ENCODE data around the gene KIRREL3.
A peak's percentile ranks its signal among the peaks of the same experiment; 100 is the strongest.

KIRREL3 gene

DNA sequence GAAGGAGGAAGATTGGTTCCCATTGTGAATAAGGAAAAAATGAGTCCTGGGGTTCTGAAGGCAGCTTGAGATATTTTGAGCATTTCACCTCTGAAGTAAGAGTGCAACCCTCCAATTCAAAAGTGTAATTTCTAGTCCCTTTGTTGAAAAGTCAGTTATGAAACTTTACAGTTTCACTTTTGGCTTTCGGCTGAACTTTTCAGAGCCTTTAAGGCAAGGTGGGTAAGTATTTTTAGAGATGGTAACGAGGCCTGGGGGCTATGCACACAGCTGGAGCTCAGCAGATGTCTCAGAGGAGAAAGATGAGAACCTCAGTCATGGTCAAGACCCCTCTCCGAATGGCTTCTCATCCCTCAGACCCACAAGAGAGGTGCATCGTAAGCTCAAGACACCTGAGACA is 267.6 kb downstream of the KIRREL3 start:
- DNase-seq = no peak

DNA sequence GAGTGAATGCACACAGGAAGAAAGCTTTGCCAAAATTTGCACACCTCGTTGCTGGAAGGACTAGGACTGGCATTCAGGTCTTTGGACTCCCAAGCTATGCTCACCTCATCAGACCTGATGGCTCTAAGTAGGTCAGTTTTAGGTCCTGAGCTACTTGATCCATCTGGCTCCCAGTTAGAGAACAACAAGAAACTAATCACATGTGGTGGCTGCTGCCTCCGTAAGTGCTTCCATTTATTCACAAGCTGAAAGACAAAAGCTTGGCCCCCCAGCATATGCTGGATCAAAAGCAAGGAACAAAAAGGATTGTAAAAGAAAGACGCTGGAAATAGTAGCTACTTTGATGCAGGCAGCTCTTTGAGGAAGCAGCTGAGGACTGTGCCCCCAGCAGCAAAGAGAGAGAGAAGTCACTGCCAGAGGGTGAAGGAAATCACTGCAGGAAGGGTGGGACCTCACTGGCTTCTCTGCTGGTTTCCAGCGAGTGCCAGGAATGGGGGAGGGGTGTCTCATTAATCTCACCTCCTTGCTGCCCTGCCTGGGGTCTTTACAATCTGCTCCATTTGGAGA is 268.9 kb downstream of the KIRREL3 start:
- no peak for DNase-seq

DNA sequence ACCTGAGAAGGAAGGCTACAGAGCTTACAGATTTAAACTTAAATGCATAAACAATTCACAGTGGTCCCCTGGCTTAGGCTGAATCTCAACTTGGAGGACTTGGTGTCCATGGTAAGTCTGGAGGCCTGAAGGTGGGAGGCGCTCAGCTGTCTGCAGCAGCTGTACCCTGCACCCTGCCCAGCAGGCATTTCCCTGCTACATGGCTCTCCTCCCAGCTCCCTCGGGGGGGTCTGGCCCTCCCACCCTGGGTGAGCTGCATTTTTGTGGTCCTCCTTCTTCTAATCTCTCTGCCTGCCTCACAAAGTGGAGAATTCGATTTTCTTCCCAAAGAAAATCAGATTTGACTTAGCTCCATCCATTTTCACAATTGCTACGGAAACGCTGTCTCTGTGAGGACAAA is 273.2 kb downstream of the KIRREL3 start:
- DNase-seq = no peak

DNA sequence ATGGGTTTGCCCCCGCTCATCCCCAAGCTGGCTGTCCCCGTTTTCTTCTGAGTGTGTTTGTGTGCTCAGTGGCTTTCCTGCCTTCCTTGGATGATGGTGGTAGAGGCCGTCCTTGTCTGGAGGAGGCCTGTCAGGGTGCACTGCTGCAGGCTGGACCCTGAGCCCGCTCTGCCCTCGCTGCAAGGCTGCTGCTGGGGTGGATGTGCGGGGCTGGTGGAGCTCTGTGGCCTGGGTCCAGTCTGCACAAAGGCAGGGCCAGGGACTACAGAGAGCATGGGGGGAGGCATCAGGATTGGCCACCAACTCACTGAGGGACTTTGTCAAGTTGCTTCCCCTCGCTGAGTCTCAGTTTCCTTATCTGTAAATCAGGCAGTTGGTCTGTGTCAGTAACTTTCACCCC is 275.0 kb downstream of the KIRREL3 start:
- no peak for DNase-seq

DNA sequence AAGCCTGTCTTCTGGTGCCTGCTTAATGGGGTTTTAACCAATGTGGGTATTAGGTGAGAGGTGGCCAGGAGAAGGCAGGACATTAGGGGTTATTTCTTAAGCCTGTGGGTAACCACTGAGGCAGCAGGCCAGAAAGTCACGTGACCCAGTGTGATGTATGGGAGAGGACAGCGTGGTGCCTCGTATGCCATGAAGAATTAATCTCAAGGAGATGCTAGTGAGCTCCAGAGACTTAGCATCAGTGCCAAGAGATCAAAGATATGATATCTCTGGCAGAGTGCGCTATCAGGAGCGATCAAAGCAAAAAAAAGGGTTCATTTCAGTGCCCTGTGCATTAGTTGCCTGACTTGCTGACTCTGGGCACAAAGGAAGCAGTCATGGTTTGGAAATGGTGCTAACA is 275.5 kb downstream of the KIRREL3 start:
- DNase-seq = no peak

DNA sequence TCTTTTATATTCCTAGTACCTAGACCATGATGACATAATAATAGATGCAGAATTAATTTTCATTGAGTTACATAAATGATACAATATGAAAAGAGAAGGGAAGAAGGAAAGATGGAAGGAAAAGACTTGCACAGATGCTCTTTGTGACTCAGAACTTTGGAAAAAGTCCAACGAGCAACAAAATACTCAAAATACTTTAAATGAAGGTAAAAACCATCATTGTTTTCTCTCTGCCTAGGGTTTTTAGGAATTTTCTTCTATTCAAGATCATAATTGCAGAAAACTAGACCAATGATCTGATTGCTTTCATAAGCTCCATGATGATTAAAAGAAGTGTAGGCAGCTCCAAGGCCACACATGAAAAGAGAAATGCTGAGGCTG is 276.9 kb downstream of the KIRREL3 start:
- DNase-seq = no peak

DNA sequence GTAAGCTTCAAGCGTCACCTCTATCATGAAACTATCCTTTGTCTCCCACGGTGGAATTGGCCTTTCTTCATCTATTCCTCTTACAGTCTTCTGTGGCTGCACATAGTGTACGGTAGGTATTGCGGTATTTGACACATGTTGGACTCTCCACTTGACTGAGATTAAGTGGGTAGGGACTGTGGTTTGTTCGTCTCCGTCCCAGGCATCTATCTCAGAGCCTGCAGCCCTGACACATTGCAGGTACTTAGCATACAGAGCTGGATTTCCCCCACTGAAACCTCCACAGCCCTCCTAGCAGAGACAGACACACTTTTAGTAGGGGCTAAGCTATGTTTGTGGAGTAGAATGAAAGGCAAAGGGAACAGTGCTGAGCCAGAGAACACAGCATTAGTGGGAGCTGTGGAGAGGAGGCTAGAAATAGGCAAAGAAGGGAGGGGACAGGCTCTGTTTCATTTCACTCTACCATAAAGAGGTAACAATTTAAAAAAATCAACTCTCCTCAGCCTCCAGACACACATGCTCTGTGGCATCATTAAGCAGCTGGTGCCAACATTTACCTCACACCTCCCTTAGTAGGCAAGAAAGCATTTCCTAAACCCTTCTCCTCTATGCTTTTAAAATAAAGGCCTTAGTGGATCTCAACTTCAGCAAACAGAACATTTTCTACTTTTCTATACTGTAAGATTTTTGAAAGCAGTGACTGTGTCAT is 277.5 kb downstream of the KIRREL3 start:
- no peak for DNase-seq

DNA sequence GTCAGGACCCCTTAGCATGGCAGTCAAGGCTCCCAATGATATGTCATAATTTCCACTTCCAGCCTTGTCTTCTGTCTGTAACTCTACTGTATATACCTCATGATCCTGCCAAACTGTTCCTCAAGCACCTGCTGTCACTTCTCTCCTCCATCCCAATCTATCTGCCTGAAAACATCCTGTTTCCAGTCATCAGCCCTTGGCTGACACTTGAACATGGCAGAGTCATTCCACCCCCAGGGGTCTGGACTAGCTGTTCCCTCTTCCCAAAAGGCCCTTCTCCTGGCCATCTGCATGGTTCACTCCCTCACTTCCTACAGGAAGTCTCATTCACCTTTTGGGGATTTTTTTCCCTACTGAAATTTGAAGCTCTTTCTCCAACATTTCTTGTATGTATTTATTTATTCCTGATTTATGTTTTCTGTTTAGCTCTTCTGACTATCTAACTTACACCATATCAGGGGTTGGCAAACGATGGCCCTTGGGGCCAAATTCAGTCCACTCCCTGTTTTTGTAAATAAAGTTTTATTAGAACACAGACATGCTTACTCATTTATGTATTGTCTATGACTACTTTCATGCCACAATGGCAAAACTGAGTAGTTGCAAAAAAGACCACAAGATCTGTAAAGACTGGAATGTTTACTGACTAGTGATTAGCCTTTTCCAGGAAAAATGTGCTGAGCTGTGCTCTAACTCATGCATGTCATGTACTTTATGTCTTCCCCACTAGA is 278.4 kb downstream of the KIRREL3 start:
- no peak for DNase-seq

DNA sequence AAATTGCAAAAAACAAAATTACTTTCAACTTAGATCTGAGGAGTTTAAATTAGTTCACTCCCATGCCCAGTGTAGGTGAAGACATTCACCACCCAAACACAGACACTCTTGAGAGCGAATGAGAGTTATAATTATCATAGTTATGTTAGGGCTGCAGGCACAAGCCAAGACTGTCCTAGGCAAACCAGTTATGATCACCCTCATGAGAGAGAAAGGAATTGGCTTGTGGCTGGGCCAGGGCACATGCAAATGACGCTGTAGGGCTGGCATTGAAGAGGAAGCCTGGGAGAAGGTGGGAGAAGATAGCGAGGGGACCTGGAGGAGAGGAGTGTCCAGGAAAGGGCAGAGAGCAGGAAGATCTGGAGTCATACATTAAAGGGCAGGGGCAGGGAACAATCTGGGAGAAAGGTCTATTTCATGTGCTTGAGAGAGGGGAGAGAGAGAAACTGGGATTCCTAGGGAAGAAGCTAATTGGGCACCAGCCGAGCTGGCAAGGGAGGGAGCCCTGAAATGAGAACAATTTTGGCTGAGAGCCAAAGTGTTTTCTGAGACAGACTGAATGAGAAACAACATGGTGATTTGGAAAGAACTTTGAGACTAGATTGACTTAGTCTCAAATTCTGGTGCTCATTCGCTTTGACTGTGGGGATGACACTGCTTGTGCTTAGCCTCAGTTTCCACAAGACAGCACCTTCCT is 279.9 kb downstream of the KIRREL3 start:
- no peak for DNase-seq

DNA sequence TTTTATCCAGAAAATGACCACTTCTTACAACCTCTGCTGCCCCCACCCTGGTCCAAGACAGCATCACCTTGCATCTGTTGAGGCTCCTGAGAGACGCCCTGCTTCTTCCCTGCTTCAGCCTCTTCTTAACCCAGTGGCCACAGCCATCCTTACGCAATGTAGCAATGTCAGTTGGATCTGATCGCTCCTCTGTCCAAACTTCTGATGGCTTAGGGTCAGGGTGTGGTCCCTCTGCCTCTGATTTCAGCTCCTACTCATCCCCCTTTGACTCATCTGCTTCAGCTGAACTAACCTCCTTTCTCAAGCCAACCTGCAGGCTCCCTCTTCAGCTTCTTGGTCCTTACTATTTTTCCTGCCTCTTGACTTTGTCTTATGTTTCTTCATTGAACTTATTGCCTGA is 280.8 kb downstream of the KIRREL3 start:
- DNase-seq = no peak

DNA sequence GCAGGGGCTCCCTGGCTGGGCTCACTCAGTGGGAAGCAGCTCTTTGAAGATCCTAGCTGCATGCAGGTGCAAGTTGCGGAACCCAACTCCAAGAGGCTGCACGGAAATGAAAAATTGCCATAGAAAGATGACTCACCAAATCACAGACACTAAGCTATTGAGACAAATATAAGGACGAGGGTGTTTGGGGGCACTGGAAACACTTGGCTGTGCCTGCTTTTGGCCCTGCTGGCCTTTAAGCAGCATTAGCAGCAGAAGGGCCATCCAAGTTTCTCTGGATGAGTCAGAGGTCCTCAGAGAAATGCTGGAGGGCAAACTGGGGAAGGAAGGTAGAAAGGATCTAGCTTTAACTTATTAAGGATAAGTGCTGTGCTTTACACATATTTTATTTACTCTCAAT is 282.3 kb downstream of the KIRREL3 start:
- no peak for DNase-seq

DNA sequence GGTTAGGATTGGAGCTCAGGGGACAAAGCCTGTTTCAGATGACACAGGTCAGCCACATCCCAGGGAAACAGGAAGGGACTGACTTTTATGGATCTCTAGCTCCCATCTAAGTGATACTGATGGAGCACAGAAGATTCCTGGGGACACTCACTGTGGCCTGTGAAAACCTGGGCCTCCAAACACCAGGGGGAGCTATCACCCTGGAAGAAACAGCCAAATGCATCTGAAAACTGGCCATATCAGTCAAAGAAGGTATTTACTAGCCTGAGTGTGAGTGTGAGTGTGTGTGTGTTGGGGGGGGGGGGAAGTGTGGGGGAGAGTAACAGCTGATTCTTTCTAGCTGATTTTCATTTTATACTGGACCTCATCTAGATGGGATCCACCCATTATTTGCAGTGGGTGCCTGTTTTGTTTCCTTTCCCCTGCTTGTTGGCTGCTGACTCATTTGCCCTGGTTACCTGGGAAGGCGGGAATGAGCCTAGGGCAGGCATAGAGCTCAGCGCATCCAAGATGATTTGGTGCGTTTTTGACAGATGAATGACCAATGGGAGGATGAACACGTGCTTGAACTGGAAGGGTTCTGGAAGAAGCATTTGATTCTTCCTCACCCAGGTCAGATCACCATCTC is 284.0 kb downstream of the KIRREL3 start:
- DNase-seq = peak; percentile 29

DNA sequence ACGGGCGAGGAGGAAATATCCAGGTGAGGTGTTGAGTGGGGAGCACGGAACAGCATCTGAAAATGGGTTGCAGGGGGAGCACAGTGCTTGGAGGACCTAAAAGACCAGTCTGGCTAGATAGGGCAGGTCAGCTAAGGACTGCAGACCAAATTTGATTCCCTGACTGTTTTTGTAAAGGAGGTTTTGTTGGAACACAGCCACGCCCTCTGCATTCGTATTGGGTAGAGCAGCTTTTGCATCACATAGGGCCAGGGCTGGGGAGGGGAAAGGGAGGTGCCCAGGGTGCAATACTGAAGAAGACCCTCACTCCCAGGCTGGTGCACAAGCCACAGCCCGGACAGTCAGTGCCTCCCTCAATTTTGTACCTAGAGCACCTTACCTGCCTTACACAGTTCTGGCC is 286.8 kb downstream of the KIRREL3 start:
- no peak for DNase-seq

DNA sequence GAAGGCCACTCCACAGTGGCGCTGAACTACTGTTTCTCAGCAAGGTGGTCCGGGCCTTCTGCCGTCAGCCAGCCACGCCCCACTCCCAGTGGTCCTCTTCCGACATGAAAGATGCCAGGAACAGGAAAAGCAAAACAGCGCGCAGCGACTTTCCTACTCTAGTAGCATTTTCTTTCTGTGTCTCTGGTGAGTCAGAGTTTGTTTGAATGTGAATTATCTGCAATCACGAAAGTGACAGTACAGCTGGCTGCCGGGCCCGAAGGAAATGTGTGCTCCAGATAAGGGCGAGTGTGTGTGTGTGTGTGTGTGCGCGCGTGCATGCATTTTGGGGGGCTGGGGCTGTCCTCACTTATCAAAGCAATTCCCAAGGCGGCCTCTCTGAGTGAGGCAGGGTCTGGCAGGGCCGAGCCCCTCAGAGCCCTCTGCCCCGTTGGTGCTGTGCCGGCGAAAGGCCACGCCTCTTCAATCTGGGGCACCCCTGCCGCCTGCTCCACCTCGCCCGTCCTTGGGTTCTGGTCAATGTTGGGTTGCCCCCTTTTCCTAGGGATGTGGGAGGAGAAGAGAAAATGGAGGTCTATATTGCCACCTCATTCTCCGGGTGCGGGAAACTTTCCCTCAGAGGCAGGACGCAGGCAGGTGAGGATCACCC is 288.5 kb downstream of the KIRREL3 start:
- no peak for DNase-seq

DNA sequence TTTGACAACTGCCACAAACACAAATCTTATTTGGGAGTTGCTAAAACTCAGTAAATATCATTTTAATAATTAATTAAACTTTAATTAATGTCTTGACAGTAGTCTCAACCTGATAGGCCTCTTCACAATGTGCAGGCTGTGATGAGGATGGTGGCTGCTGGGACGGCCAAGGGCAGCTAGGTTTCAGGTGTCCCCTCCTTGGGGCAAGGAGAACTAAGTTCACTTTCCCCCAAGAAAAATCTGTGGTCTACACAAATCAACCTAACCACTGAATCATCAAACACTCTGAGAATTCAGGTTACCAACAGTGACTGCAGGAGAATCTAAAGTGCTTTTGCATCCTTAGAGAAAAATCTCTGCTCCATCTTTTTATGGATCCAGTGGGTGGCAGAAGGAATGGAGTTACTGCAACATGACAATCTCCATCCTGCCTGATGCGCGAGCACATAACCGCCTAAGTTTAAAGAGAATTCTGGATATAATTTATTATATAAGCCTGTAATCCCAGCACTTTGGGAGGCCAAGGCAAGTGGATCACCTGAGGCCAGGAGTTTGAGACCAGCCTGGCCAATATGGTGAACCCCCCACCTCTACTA is 289.7 kb downstream of the KIRREL3 start:
- no peak for DNase-seq

DNA sequence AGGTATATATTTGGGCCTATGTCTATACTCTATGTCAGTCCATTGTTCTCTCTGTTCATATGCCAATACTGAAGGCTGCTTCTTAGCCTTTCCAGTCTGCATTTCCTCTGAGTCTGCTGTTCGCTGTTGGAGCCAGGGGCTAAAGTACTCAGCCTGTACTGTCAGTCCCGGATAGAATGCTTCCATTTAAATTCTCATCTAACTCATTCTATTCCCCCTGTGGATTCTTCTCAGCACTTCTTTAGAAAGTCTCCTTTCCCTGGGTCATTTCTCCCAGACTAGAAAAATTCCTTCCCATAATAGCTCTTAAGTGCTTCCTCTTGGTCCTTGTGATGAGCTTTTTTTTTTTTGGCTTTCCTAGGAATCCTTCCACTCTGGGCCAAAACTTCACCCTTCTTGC is 293.1 kb downstream of the KIRREL3 start:
- no peak for DNase-seq

DNA sequence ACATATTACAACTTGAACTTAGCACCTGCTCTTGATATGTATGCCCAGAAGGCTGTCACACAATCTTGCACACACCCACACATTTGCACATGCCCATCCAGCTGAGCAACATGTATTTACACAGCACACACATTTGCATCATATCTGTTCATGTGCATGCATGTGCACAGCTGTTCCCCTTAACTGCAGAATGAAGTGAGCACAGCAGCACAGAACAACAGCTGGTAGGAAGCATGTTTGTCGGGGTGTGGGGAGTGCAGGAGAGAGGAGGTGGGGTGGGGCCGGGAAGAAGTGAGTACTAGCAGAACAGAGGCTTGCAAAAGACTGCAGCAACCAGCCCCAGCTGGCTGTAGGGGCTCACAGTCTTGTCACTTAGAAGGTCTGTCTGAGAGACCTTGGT is 296.5 kb downstream of the KIRREL3 start:
- DNase-seq = no peak

DNA sequence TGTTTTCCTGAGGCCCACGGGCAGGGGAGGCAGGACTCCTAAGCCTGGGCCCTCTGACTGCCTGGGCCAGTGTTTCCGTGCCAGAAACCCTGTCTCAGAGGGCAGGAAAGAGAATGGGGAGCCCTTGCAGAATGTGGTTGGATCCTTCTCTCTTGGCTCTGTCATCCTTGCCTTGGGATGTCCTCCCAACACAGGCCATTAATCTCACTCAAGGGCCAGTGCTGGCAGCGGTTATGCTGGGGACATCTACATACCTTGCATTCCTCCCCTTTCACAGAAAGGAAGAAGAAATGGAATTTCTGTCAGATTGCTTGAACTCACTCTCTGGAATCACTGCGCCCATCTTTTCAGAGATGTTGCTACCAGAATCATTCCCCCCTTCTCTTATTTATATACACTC is 296.9 kb downstream of the KIRREL3 start:
- DNase-seq = no peak

DNA sequence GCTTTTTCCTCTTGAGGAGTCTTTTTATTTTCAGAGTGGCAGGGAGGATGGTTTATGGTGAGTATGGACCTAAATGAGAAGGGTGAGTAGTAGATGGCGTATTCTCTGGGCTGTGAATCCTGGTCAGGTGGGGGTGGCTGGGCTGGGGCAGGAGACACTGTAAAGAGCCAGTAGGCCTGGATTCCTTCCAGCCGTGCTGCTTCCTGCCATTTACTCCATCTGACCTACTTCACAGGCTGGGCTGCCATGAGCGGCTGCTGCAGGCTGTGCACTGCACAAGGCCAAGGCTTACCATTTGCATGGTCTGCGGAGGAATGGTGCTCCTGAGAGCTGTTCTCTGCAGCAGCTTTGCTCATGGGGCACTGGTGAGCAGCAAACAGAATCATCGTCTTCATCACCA is 297.6 kb downstream of the KIRREL3 start:
- no peak for DNase-seq

DNA sequence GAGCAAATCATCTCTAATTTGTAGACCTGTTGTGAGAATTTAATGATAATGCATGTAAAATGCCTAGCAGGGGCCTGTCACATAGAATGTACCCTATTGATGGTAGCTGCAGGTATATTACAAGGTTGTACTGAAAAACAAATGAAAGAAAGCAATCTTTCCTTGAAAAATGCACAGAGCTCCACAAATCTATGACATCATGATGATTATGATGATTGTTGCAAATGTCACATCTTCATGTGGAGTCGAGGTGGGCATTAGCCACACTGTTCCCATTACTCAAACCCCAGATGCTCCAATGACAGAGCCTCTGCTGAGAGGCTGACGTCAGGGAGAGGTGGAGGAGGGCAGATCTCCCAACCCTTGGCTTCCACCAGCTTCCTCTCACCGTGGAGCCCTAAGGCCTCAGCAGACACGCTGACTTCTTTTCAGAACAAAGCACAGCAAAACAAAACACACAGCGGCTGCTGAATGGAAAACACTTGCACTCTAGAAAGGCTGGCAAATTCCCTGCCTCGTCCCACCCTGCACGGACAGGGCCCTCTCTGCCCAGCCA is 298.3 kb downstream of the KIRREL3 start:
- DNase-seq = no peak

DNA sequence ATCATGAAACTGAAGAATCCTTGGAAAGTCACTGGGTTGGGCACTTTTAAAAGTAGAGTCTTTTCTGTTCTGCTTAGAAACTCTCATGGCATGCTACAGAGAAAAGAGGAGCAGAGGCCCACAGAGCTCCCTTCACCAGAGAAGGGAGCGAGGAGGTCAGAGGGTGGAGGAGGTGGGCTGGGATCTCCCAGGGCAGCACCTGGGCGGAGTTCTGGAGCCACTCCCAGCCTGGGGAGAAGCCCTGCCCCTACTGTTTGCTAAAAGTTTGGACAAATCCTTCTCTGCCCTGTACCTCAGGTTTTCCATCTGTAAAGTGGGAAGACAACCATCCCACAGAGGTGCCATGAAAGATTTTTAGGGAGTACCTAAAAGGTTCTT is 299.1 kb downstream of the KIRREL3 start:
- no peak for DNase-seq

Measured in NCI-H774 (cell line).